Measurements from ENCODE around the gene ENPP7. TPM values are rescaled to one million over a fixed set of nuclear protein-coding genes. Genes with fewer than 3 reads are reported as not detected.

ENPP7 gene
- total and polyA plus RNA-seq, 10 donors = 0.34 to 0.85 (median 0.51) TPM; not detected in 5

DNA sequence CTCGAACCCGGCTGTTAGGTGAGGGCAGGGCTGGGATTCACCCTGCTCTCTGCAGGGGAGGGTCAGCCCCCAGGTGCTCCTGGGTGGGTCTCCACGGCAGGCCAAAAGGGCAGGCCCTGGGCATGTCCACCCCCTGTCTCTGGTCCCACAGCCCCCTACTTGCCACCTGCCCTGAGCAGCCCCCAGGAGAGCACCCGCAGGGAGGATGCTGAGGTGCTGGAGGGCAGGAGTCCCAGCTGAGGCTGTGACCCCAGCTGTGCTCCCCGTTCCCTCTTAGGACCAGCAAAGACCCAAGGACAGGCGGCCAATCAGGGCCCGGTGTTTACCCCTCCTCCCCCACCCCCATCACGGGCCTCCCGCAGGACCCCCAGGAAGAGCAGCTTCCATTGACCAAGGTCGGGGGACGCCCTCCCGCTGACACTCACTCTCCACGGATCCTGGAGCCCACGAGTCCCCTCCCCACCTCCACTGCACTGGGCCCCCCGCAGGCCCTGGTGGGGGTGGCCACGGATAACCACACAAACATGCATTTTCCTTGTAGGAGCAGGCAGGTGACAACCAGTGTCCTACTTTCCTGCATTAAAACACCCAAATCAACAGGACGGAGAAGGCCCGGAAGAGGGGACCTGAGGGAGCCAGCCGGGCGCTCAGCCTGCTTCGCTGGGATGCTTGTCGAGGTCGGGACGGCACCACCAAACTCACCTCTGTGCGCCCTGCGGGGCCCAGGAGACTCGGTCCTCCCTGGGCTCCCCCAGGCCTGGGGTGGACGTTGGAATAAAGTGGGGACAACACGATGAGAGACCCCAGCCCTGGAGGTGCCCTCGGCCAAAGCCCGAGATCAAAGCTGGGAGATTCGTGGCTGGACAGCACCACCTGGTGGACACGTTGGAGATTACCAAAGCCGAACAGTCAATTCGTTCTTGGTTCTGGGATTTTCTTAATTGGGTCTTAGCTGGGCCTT lies 22.5 kb upstream of the ENPP7 start:
- no peaks in the 10 kb centered on the region for H3K9me3 ChIP-seq
- H3K27ac ChIP-seq = no peak overlapping the region
- TF ChIP-seq POLR2AphosphoS5 (IDR thresholded peaks at IDR 0.05) = no peak
- TF ChIP-seq, protein P1, sequence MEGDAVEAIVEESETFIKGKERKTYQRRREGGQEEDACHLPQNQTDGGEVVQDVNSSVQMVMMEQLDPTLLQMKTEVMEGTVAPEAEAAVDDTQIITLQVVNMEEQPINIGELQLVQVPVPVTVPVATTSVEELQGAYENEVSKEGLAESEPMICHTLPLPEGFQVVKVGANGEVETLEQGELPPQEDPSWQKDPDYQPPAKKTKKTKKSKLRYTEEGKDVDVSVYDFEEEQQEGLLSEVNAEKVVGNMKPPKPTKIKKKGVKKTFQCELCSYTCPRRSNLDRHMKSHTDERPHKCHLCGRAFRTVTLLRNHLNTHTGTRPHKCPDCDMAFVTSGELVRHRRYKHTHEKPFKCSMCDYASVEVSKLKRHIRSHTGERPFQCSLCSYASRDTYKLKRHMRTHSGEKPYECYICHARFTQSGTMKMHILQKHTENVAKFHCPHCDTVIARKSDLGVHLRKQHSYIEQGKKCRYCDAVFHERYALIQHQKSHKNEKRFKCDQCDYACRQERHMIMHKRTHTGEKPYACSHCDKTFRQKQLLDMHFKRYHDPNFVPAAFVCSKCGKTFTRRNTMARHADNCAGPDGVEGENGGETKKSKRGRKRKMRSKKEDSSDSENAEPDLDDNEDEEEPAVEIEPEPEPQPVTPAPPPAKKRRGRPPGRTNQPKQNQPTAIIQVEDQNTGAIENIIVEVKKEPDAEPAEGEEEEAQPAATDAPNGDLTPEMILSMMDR (IDR thresholded peaks at IDR 0.05 in 8 of 11, conservative IDR thresholded peaks at IDR 0.05 in 3 of 11) = peak; percentile 52 to 87 (median 76)
- H3K4me3 ChIP-seq = peak overlapping the region in 2 of 8 donors; percentile 11 to 50
- WGBS, 5 donors = 13 to 31% (median 28%) methylated on average over 8 to 35 of the region's 35 CpGs
- peaks cover 0 to 9% (median 6%) of the 10 kb centered on the region in 6 donors for H3K4me1 ChIP-seq
- no peaks in the 10 kb centered on the region for H3K36me3 ChIP-seq
- intact Hi-C loops (cut with DNase I; ENCODE audit: low total_unique reads) = no loop called here
- peaks cover 0 to 78% (median 7%) of the 10 kb centered on the region in 7 donors for H3K27me3 ChIP-seq (replicated peaks in 1 of 7)
- peak; percentile 81 for DNase-seq

DNA sequence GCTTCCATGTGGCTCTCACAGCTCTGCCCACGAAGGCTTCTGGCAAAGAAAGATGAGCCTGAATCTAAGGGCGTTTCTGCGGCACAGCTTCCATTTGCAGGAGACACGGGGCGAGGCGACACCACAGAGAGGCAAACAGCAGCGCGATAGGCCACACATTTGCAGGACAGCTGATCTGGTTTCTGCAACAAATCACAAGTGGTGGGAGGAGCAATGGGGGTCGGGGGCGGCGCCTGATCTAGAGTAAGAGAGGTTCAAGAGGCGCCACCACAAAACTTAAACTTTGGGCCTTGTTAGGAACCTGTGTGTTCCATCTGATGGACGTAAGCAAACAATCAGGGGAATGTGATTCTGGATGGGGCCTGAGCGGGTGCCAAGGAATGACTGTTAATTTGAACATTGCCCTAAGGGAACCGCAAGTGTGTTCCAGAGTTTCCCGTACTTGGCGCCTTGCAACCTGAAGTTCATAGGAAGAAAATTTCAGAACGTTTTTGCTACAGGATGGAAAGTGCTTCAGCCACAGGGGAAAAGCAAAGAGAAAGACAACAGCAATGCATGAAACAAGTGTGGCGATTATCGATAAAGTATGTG lies 18.9 kb upstream of the ENPP7 start:
- H3K9me3 ChIP-seq = no peaks in the 10 kb centered on the region
- TF ChIP-seq, protein P1 (IDR thresholded peaks at IDR 0.05 in 8 of 11, conservative IDR thresholded peaks at IDR 0.05 in 3 of 11) = no peak
- TF ChIP-seq POLR2AphosphoS5 (IDR thresholded peaks at IDR 0.05) = no peak
- TF ChIP-seq POLR2A (IDR thresholded peaks at IDR 0.05) = no peak
- H3K27me3 ChIP-seq (replicated peaks in 1 of 7) = peaks cover 0 to 79% (median 22%) of the 10 kb centered on the region in 7 donors
- DNase-seq = no peak
- 84 to 88% (median 85%) methylated on average over 20 of the region's 20 CpGs for WGBS, 5 donors
- peaks cover 0 to 9% (median 6%) of the 10 kb centered on the region in 6 donors for H3K4me1 ChIP-seq
- H3K27ac ChIP-seq = no peak overlapping the region
- no peaks in the 10 kb centered on the region for H3K36me3 ChIP-seq
- H3K4me3 ChIP-seq = no peak overlapping the region
- intact Hi-C loops (cut with DNase I; ENCODE audit: low total_unique reads) = loop anchor here (10.0 kb wide), 1 partner anchor 307 kb away; no protein-coding TSS in a partner anchor

DNA sequence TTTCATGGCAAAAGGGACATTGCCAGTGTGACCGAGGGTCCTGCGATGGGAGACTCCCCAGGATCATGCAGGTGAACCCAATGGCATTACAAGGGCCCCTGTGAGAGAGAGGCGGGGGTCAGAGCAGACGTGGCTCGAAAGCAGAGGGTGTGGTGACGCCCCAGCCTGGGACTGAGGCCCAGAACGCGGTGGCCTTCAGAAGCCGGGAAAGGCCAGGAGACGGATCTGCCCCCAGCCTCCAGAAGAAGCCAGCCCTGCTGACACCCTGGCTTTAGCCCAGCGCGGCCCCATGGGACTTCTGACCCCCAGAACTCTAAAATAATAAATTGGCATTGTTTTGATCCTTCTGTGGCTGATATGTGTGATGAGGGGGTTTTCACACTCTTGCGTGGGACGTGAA lies 17.4 kb upstream of the ENPP7 start:
- Histone ChIP-seq H3K27me3 (replicated peaks in 1 of 7) (peaks cover 0 to 64% (median 16%) of the 10 kb centered on the region in 7 donors), H3K4me1 (peaks cover 0 to 4% (median 3%) of the 10 kb centered on the region in 6 donors), H3K27ac (no peak overlapping the region), H3K36me3 (no peaks in the 10 kb centered on the region), H3K9me3 (no peaks in the 10 kb centered on the region), H3K4me3 (no peak overlapping the region)
- intact Hi-C loops (cut with DNase I; ENCODE audit: low total_unique reads) = loop anchor here (10.0 kb wide), 1 partner anchor 309 kb away; no protein-coding TSS in a partner anchor
- DNase-seq = no peak
- TF ChIP-seq, protein P1 (IDR thresholded peaks at IDR 0.05 in 8 of 11, conservative IDR thresholded peaks at IDR 0.05 in 3 of 11) = no peak
- TF ChIP-seq POLR2A (IDR thresholded peaks at IDR 0.05) = no peak
- TF ChIP-seq POLR2AphosphoS5 (IDR thresholded peaks at IDR 0.05) = no peak
- 68 to 86% (median 74%) methylated on average over 14 of the region's 14 CpGs for whole genome bisulfite sequencing, 5 donors

Measured in spleen (tissue), 11 donors.